ENCODE data around the gene SUGP1. TPM values are rescaled to one million over a fixed set of nuclear protein-coding genes. Genes with fewer than 3 reads are reported as not detected.

SUGP1 gene
- polyA plus RNA-seq, 3 donors, result 17.4 to 38.8 (median 18.1) TPM

DNA sequence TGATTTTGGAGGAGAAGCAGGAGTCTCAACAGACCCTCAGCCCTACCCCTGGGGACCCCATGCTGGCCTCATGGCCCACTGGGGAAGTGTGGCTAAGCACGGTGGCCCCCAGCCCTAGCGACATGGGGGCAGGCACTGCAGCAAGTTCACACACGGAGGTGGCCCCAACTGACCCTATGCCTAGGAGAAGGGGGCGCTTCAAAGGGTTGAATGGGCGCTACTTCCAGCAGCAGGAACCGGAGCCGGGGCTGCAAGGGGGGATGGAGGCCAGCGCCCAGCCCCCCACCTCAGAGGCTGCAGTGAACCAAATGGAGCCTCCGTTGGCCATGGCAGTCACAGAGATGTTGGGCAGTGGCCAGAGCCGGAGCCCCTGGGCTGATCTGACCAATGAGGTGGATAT lies 93.6 kb downstream of the SUGP1 start:
- Histone ChIP-seq H3K36me3 (replicated peaks in 1 of 2; ENCODE audit: control insufficient read depth in 1 of 2, insufficient read depth in 2 of 2, low read length in 2 of 2) (no peaks in the 10 kb centered on the region), H2AFZ (ENCODE audit: insufficient read depth, low read depth, low read length, poor library complexity, severe bottlenecking) (no peak overlapping the region), H3K4me1 (ENCODE audit: control insufficient read depth in 1 of 2, insufficient read depth in 2 of 2, low read length in 2 of 2) (peaks cover 8 to 12% of the 10 kb centered on the region in 2 donors), H3K4me2 (replicated peaks; ENCODE audit: extremely low read depth, low read length, poor library complexity, severe bottlenecking) (no peak overlapping the region), H4K20me1 (ENCODE audit: insufficient read depth, low read length) (no peaks in the 10 kb centered on the region), H3K27ac (ENCODE audit: low read depth in 1 of 2, low read length in 2 of 2) (no peak overlapping the region), H3K27me3 (ENCODE audit: control insufficient read depth in 2 of 2, insufficient read depth in 2 of 2, low read length in 2 of 2) (peaks cover 3 to 24% of the 10 kb centered on the region in 2 donors), H3K9ac (ENCODE audit: insufficient read depth, low read length, poor library complexity, severe bottlenecking) (no peak overlapping the region), H3K4me3 (replicated peaks in 1 of 3; ENCODE audit: low read depth in 2 of 3, low read length in 3 of 3) (no peak overlapping the region), H3K9me3 (replicated peaks in 1 of 2; ENCODE audit: control insufficient read depth in 1 of 2, insufficient read depth in 1 of 2, low read length in 2 of 2) (no peaks in the 10 kb centered on the region), H3K79me2 (ENCODE audit: insufficient read depth, low read length) (no peaks in the 10 kb centered on the region)
- TF ChIP-seq CTCF (IDR thresholded peaks at IDR 0.05), result no peak
- intact Hi-C loops (cut with micrococcal nuclease), result loop anchor here in 1 of 2 donors (5.0 kb wide), 1 partner anchor 79 kb away; no protein-coding TSS in a partner anchor
- Mint-ChIP-seq H3K4me3 (no peak overlapping the region), H3K27me3 (ENCODE audit: low read depth in 3 of 3) (peaks cover 32 to 48% (median 32%) of the 10 kb centered on the region in 3 donors), H3K9me3 (peaks cover 0 to 2% (median 0%) of the 10 kb centered on the region in 7 donors), H3K36me3 (no peaks in the 10 kb centered on the region), H3K27ac (peak overlapping the region in 1 of 7 donors; percentile 49), H3K4me1 (peaks cover 6% of the 10 kb centered on the region)
- WGBS (ENCODE audit: insufficient coverage), result 76% methylated on average over 10 of the region's 10 CpGs
- DNase-seq, result no peak

DNA sequence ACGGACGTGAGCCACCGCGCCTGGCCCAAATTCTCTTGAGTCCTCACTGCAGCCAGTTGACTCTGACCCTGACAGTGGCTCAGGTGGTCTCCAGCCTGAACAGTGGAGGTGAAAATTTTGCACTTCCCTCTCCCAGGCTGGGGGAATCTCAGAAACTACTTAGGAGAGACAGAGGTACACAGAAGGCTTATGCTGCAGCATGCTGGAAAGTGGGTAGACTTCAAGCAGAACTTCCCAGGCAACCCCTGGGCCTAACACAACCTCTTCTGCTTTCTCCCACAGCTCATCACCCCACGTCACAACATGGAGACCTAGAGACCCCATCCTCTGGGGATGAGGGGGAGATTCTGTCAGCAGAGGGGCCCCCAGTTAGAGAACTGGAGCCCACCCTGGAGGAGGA lies 94.1 kb downstream of the SUGP1 start:
- intact Hi-C loops (cut with micrococcal nuclease), result loop anchor here in 1 of 2 donors (5.0 kb wide), 1 partner anchor 79 kb away; no protein-coding TSS in a partner anchor
- Histone ChIP-seq H3K9me3 (replicated peaks in 1 of 2; ENCODE audit: control insufficient read depth in 1 of 2, insufficient read depth in 1 of 2, low read length in 2 of 2) (no peaks in the 10 kb centered on the region), H3K4me1 (ENCODE audit: control insufficient read depth in 1 of 2, insufficient read depth in 2 of 2, low read length in 2 of 2) (peaks cover 8 to 12% of the 10 kb centered on the region in 2 donors), H3K4me2 (replicated peaks; ENCODE audit: extremely low read depth, low read length, poor library complexity, severe bottlenecking) (no peak overlapping the region), H3K36me3 (replicated peaks in 1 of 2; ENCODE audit: control insufficient read depth in 1 of 2, insufficient read depth in 2 of 2, low read length in 2 of 2) (no peaks in the 10 kb centered on the region), H3K27ac (ENCODE audit: low read depth in 1 of 2, low read length in 2 of 2) (no peak overlapping the region), H3K4me3 (replicated peaks in 1 of 3; ENCODE audit: low read depth in 2 of 3, low read length in 3 of 3) (no peak overlapping the region), H2AFZ (ENCODE audit: insufficient read depth, low read depth, low read length, poor library complexity, severe bottlenecking) (no peak overlapping the region), H3K79me2 (ENCODE audit: insufficient read depth, low read length) (no peaks in the 10 kb centered on the region), H3K27me3 (ENCODE audit: control insufficient read depth in 2 of 2, insufficient read depth in 2 of 2, low read length in 2 of 2) (peaks cover 3 to 24% of the 10 kb centered on the region in 2 donors), H3K9ac (ENCODE audit: insufficient read depth, low read length, poor library complexity, severe bottlenecking) (no peak overlapping the region), H4K20me1 (ENCODE audit: insufficient read depth, low read length) (no peaks in the 10 kb centered on the region)
- Mint-ChIP-seq H3K4me1 (peaks cover 6% of the 10 kb centered on the region), H3K36me3 (no peaks in the 10 kb centered on the region), H3K4me3 (no peak overlapping the region), H3K9me3 (peaks cover 0 to 2% (median 0%) of the 10 kb centered on the region in 7 donors), H3K27ac (no peak overlapping the region), H3K27me3 (ENCODE audit: low read depth in 3 of 3) (peaks cover 32 to 48% (median 32%) of the 10 kb centered on the region in 3 donors)
- WGBS (ENCODE audit: insufficient coverage), result no CpG with 5 or more reads among the region's 5 CpGs
- TF ChIP-seq CTCF (IDR thresholded peaks at IDR 0.05), result no peak
- no peak for DNase-seq

Small RNA genes lying within 50 kb of the gene (small RNA-seq; reads per million reads assigned to genes)
- not detected for gene RNU6-1028P (ENCODE audit: insufficient read length, low read depth)

Other genes with a start within 250 kb of the SUGP1 start
- gene TMEM161A, start 182.0 kb downstream of the SUGP1 start, polyA plus RNA-seq, result 10 to 100 TPM; 14.3 to 22.5 (median 15.3) TPM
- 1 to 10 TPM in 1 of 3 donors, under 1 TPM in 2; 0.15 to 1.8 (median 0.30) TPM for gene MEF2B, start 150.2 kb downstream of the SUGP1 start, polyA plus RNA-seq
- gene BORCS8, start 128.4 kb downstream of the SUGP1 start, polyA plus RNA-seq, result 10 to 100 TPM; 31.6 to 44.1 (median 36.5) TPM
- 10 to 100 TPM; 62.2 to 98.2 (median 66.6) TPM for gene RFXANK, start 128.3 kb downstream of the SUGP1 start, polyA plus RNA-seq
- 1 to 10 TPM; 6.4 to 7.8 (median 6.4) TPM for gene NR2C2AP, start 117.1 kb downstream of the SUGP1 start, polyA plus RNA-seq
- not detected for gene NCAN, start 108.6 kb downstream of the SUGP1 start, polyA plus RNA-seq
- not detected for gene TM6SF2, start 47.2 kb downstream of the SUGP1 start, polyA plus RNA-seq
- gene MAU2, start 320 bp upstream of the SUGP1 start, polyA plus RNA-seq, result 10 to 100 TPM in 2 of 3 donors, 1 to 10 TPM in 1; 7.4 to 68.4 (median 14.5) TPM
- gene GATAD2A, start 85.2 kb upstream of the SUGP1 start, polyA plus RNA-seq, result 10 to 100 TPM in 1 of 3 donors, 1 to 10 TPM in 2; 8.0 to 35.9 (median 8.7) TPM
- gene TSSK6, start 195.0 kb upstream of the SUGP1 start, polyA plus RNA-seq, result under 1 TPM in 2 of 3 donors, not detected in 1; 0.27 to 0.80 TPM
- gene NDUFA13, start 195.7 kb upstream of the SUGP1 start, polyA plus RNA-seq, result 100 to 1,000 TPM in 2 of 3 donors, 10 to 100 TPM in 1; 86.7 to 433 (median 361) TPM
- 1 to 10 TPM in 1 of 3 donors, not detected in 2; 2.3 TPM for gene YJEFN3, start 208.4 kb upstream of the SUGP1 start, polyA plus RNA-seq
- under 1 TPM in 1 of 3 donors, not detected in 2; 0.04 TPM for gene CILP2, start 217.8 kb upstream of the SUGP1 start, polyA plus RNA-seq

All from CD14-positive monocyte (primary cell).